NCI-H146 (cell line): Measurements from ENCODE around the gene ASF1B.
A peak's percentile ranks its signal among the peaks of the same experiment; 100 is the strongest.

Experiments used
- DNase-seq: peaks from one replicate; lab custom pipeline; 2025; lab: John Stamatoyannopoulos, UW

Gene ASF1B

DNA sequence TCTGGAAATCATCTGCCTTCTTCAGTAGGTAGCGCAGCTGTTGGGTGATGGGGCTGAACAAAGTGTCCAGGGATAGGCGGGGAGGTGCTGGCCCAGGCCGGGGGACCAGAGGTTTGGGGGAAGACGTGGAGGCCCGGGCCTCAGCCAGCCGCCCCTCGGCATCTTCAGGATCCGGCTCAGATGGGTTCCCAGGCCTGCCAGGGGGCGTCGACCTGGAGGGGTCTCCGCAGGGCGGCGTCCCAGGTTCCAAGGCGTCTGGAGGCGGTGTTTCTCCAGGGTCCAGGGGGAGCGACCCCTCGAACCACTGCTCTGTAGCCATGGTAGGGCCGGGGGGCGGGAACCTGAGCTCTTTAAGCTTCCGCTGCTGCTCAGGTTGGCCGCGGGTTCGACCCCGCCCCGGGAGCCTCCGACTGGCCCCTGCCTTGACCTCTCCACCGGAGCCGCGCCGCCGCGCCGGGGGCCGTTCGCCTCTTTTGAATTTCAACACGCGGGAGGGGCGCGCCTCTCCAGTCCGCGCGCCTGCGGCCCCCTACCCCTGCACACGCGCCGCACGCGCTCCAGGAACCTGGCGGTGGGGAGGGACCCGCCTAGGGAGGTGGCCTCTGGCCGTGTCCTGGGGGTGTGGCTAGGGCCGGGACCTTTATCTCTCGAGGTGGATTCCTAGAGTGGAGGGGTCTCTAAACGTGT lies 50.9 kb downstream of the ASF1B start, which contains the start of gene C19orf67:
TSS of gene C19orf67 (minus strand) at position 475 of the 687 bp plus-strand sequence. CDS start at position 319, 156 bp downstream.
- DNase-seq = no peak

DNA sequence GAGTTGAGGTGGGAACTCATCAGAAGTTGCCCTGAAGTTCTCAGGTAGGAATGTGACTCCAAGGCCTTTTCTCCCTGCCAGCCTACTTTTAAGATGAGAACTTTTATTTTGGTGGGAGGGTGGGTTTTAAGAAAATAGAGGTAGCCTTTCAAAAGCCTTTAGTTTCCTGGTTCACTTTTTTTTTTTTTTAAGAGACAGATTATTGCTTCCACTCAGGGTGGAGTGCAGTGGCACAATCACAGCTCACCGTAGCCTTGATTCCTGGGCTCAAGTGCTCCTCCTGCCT lies 53.8 kb downstream of the ASF1B start:
- no peak for DNase-seq

DNA sequence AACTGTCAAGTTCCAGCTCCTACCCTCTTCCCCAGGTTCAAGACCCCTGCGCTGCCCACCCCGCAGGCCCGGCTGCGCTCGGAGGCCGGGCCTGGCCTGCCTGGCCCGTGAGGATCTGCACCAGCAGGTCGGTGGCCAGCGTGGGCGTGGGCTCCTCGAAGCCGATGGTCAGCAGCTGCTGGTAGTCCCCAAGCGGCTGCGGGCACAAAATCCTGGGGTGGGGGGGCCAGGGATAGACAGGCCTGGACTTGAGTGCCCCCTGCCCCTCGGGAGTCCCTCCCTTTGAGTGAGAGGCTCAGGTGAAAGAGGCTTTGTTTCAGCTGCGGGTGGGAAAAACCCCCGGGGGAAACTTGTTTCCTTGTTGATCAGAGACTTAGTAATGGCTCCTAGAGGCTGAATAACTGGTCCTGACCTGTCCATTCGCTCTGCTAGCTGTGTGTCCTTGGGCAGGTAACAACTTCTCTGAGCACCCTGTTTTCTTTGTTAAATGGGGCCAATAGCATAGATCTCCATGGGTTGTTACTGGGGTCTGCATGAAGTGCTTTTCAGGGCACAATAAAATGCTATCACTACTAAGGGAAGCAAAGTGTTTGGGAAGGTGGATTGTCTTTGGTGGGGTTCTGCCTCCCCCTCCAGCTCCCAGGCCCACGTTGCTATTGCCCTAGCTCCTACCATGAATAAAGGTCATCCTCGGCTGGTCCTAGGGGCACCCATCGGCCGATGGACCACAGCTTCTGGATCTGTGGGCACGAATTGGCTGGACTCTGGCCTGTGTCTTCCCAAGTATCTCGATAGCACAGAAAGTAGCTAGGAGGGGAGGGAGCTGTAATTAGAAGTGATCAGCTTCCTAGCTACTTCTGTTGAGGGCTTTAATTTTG lies 54.4 kb downstream of the ASF1B start:
- peak; percentile 72 for DNase-seq

DNA sequence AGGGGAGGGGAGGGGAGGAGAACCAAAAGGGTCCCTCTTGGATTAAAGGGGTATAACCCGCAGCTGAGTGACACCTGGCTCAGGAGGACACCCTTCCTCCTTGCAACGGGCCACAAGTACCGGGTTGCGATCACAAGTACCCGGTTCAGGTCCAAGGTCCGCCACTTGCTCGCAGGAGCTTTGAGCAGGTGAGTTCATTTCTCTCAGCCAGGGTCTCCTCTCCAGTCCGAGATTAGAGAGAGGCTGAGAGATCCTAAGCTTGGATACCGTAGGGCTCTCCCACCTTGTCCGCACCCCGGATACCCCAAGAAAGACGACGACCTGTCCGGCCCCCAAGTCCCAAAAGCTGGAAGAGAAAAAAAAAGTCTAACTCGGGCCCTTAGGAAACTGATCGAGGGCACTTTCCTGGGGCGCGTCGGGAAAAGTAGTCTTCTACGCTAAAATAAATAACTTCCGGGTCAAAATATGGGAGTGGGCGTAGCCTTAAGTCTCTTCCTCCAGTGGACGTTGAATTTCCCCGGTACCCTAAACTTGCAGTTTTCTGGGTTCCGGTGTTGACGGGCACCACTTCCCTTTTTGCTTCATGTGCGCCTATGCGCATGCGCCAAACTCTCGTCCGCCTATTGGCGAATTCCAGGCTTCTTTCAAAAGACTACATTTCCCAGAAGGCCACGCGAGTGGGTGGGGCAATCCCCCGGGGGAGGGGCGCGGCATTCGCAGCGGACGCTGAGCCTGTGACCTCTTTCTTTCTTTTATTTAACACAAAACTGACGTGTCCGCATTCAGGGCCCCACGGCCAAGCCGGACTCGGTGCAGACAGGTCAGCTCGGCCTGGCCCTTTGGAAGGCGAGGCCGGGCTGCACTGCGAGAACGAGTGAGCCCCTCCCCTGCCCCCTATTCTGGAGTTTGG lies 55.2 kb downstream of the ASF1B start:
- DNase-seq = peak; percentile 100

DNA sequence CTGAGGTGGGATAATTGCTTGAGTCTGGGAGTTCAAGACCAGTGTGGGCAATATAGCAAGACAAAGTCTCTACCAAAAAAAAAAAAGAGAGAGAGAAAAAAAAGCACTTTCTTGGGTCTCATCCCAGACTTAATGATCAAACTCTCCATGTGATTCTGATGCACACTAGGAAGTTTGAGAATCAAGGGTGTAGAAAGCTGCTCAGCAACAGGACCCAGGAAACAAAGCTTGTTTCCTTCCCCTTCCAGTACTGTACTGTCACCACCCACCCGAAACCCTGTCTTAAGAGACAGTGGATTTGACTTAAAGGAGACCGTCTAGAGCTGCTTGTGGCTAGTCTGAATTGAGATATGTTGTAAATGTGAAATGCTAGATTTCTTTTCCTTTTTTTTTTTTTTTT lies 58.0 kb downstream of the ASF1B start:
- DNase-seq = no peak

DNA sequence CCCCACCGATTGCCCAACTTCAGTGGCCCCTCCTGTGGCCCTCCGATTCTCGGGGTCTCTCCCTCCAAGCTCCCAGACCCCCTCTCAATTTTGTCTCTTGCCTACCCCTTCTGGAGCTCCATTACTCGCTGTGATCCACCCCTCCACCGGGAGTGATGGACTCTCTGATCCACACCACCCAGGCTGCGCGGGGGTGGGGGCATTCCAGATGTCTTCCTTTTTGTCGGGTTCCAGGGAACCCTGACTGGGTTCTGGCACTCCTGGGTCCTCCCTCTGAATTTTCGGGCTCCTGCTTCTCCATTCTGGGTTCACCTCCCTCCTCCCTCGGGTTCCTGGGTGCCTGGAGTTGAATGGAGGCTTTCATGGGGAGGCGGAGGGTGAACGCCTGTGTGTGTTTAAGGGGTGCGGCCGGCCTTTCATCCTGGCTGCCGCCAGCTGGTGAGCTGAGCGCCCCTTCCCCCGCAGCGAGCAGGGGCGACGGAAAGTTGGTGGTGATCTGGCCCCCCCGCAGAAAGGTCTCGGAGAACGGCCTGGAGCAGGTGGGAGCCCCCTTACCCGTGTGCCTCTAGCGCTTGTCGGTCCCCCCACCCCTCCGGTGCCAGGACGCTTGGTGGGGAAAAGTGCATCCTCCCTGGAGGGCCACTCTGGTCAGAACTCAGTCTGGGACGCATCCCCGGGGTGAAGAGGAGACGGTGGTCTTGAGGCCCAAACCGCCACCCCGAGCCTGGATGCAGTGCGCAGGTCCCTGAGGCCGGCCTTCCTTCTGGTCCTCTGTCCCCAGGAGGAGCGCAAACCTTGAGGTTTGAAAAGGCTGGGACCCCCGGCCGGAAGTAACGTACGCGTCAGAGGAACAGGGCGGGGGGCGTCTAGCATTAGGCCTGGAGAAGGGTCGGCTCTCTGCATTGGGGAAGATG lies 62.2 kb downstream of the ASF1B start:
- DNase-seq = peak; percentile 58

DNA sequence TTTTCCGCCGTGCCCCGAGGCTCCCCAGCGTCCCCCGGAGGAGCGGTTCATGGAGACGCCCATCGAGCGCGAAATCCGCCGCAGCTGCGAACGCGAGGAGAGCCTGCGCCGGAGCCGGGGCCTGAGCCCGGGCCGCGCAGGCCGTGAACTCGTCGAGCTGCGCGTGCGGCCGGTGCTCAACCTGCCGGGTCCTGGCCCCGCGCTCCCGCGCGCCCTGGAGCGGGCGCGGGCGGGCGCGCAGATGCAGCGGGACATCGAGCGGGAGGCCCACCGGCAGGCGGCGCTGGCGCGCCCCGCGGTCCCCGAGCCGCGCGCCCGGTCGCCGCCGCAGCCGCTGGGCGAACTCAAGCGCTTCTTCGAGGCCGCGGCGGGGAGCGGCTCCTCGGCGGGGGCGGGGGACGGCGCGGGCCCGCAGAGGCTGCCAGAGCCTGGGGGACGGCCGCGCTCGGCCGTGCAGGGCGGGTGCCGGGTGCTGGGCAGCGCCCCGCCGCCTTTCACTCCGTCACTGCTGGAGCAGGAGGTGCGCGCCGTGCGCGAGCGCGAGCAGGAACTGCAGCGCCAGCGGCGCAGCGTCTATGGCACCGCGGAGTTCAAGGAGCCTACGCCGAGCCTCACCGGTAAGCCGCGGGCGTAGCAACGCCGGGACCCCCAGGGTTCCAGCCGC lies 63.0 kb downstream of the ASF1B start:
- DNase-seq = peak; percentile 79

DNA sequence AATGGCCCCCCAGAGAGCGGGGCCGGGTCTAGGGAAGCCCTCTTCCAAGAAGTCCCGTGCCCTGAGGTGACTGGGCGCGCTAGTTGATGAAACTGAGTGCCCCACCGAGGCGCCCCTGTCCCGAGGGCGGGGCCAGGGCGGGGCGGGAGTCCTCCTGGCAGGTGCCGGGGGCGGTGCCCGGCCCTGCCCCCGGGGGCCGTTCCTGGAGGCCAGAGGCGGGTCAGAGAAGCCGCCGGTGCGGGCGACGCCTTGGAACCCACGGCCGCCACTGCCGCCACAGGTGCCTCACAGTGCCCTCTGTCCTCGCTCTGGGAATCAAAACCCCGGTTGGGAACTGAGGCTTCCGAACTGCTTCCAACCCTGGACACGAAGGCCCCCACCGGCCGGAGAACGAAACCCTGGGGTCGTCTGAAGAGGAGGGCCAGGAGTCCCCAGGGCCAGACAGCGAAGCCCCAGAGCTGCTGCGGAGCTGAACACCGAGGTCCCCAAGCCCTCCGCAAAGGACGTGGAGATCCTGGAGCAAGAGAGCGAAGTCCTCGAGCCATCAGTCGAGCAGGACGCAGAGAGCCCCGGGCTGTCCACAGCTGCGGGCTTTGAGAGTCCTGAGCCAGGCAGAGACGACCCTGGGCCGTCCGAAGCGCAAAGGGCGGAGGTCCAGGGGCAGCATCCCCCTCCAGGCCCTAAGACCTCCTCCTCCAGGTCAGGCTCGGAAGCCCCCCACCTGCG lies 63.7 kb downstream of the ASF1B start, which contains the start of gene MISP3:
TSS of gene MISP3 (plus strand) at position 252 of the 726 bp plus-strand sequence. CDS start 524 bp downstream, outside the sequence.
- DNase-seq = peak; percentile 90

DNA sequence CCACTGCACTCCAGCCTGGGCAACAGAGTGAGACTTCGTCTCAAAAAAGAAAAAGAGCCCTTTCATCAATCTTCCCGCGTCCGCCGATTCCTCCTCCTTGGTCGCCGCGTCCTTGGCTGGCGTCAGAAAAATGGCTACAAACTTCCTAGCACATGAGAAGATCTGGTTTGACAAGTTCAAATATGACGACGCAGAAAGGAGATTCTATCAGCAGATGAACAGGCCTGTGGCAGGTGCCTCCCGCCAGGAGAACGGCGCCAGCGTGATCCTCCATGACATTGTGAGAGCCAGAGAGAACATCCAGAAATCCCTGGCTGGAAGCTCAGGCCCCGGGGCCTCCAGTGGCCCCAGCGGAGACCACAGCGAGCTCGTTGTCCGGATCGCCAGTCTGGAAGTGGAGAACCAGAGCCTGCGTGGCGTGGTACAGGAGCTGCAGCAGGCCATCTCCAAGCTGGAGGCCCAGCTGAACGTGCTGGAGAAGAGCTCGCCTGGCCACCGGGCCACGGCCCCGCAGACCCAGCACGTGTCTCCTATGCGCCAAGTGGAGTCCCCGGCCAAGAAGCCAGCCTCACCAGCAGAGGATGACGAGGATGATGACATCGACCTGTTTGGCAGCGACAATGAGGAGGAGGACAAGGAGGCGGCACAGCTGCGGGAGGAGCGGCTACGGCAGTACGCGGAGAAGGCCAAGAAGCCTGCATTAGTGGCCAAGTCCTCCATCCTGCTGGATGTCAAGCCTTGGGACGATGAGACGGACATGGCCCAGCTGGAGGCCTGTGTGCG lies 65.9 kb downstream of the ASF1B start:
- DNase-seq = no peak
